HepG2 (cell line): Measurements from ENCODE around the gene CCDC38. TPM values are rescaled to one million over a fixed set of nuclear protein-coding genes. Genes with fewer than 3 reads are reported as not detected.

Source experiments
- MAF1 ChIP-seq: sonication (generic); formaldehyde crosslinking; IDR thresholded peaks from 2 replicates; pipeline ENCODE4 v1.5.0; 2020; ENCODE audit warnings: missing genetic modification reagents, borderline replicate concordance
- MLXIP ChIP-seq: sonication (generic); formaldehyde crosslinking; IDR thresholded peaks from 2 replicates; pipeline ENCODE4 v1.9.0; 2021; ENCODE audit warnings: missing genetic modification reagents, borderline replicate concordance
- PAX8 ChIP-seq: sonication (generic); formaldehyde crosslinking; IDR thresholded peaks from 2 replicates; pipeline ENCODE4 v1.8.0; 2022; ENCODE audit warnings: mild to moderate bottlenecking, missing genetic modification reagents, borderline replicate concordance
- PRDM4 ChIP-seq: sonication (generic); formaldehyde crosslinking; IDR thresholded peaks from 2 replicates; pipeline ENCODE4 v1.9.0; 2021; ENCODE audit warnings: missing genetic modification reagents, borderline replicate concordance
- PTBP1 ChIP-seq: fragments of 200-400 bp; formaldehyde crosslinking; IDR thresholded peaks from 2 replicates; pipeline ENCODE4 v1.6.1; 2018; ENCODE audit warnings: low read length, low read depth; ENCODE audit not compliant: poor library complexity, severe bottlenecking
- RARA ChIP-seq: IDR thresholded peaks from 2 replicates; pipeline ENCODE4 v1.6.1; 2016; ENCODE audit warnings: missing genetic modification reagents, missing compliant biosample characterization
- SP1 ChIP-seq, 2 experiments: fragments of 450-650 bp in 1 of 2; sonication (generic) in 1 of 2; formaldehyde crosslinking in 1 of 2; IDR thresholded peaks; 2 replicates each; pipeline versions ENCODE4 v1.4.0 to v1.6.1; 2016 to 2020; ENCODE audit warnings: missing genetic modification reagents in 1 of 2
- SRSF4 ChIP-seq: fragments of 200-400 bp; formaldehyde crosslinking; IDR thresholded peaks from one replicate; pipeline ENCODE4 v1.6.1; 2018; ENCODE audit warnings: mild to moderate bottlenecking, low read depth, low read length, moderate library complexity; ENCODE audit not compliant: poor library complexity, severe bottlenecking
- ZBTB49 ChIP-seq: sonication (generic); formaldehyde crosslinking; IDR thresholded peaks from 2 replicates; pipeline ENCODE4 v1.4.0; 2020; ENCODE audit warnings: missing genetic modification reagents, borderline replicate concordance
- ZBTB8A ChIP-seq: sonication (generic); formaldehyde crosslinking; IDR thresholded peaks from 2 replicates; pipeline ENCODE4 v1.4.0; 2020; ENCODE audit warnings: mild to moderate bottlenecking, low read depth, missing genetic modification reagents, borderline replicate concordance
- ZNF18 ChIP-seq: sonication (generic); formaldehyde crosslinking; IDR thresholded peaks from 2 replicates; pipeline ENCODE4 v1.8.0; 2022; ENCODE audit warnings: mild to moderate bottlenecking, missing genetic modification reagents; ENCODE audit not compliant: insufficient replicate concordance
- ZNF281 ChIP-seq: sonication (generic); formaldehyde crosslinking; IDR thresholded peaks from 2 replicates; pipeline ENCODE4 v1.4.0; 2020; ENCODE audit warnings: missing genetic modification reagents, borderline replicate concordance
- ZNF557 ChIP-seq: sonication (generic); formaldehyde crosslinking; IDR thresholded peaks from 2 replicates; pipeline ENCODE4 v1.4.0; 2020; ENCODE audit warnings: missing genetic modification reagents
- ZNF776 ChIP-seq: sonication (generic); formaldehyde crosslinking; IDR thresholded peaks from 2 replicates; pipeline ENCODE4 v1.4.0; 2020; ENCODE audit warnings: mild to moderate bottlenecking, missing genetic modification reagents
- ZNF883 ChIP-seq: sonication (generic); formaldehyde crosslinking; IDR thresholded peaks from 2 replicates; pipeline ENCODE4 v1.5.1; 2020; ENCODE audit warnings: mild to moderate bottlenecking, missing genetic modification reagents; ENCODE audit errors: not compliant biosample characterization
- ZSCAN9 ChIP-seq: IDR thresholded peaks from 2 replicates; pipeline ENCODE4 v1.6.1; 2016; ENCODE audit warnings: borderline replicate concordance
- polyA plus RNA-seq, 8 experiments: library from polyadenylated mRNA; depleted of rRNA in 3 of 8; stranded (reverse) in 7 of 8; unstranded in 1 of 8; fragments of >200 nt; fragmentation: Illumina TruSeq in 4 of 8; extraction: Trizol in 4 of 8; gene quantifications; 2 replicates each; pipeline versions ENCODE4 v1.2.1 to v1.2.3, GENCODE V29; 2011 to 2016; ENCODE audit warnings: low read depth in 4 of 8, missing spikeins in 1 of 8, mixed read lengths in 1 of 8; ENCODE audit not compliant: insufficient read depth in 1 of 8
- total RNA-seq, 5 experiments: library from RNA; depleted of rRNA; stranded (reverse); fragments of >200 nt; fragmentation: Illumina TruSeq; extraction: Trizol; gene quantifications; 2 replicates each; pipeline ENCODE4 v1.2.3, GENCODE V29; 2016; ENCODE audit warnings: low read depth in 1 of 5

CCDC38 gene
- total and polyA plus RNA-seq, 2 of the 13 experiments (the other 11 are each of a cell fraction or from before 2014, with no cell fraction given), result 0.24 to 0.32 TPM

GRCh38 chr12:95976416-95976832 lies 34.0 kb upstream of the CCDC38 start (continued):
- no peak for TF ChIP-seq SP1 (IDR thresholded peaks at IDR 0.05)
- no peak for TF ChIP-seq SP1 (CRISPR knock-in tag; IDR thresholded peaks at IDR 0.05)
- TF ChIP-seq ZNF883, result no peak
- peak; percentile 32 for TF ChIP-seq ZNF18 (CRISPR knock-in tag)
- TF ChIP-seq ZBTB49 (CRISPR knock-in tag), result no peak
- no peak for TF ChIP-seq PTBP1
- no peak for TF ChIP-seq PRDM4 (CRISPR knock-in tag)
- TF ChIP-seq ZSCAN9 (CRISPR knock-in tag), result peak; percentile 63; the same call in 1 of the 2 replicates
- TF ChIP-seq RARA (CRISPR knock-in tag), result peak; percentile 91
- no peak for TF ChIP-seq MLXIP (CRISPR knock-in tag)
- TF ChIP-seq PAX8, result no peak
- TF ChIP-seq ZBTB8A (CRISPR knock-in tag), result no peak
- peak; percentile 18; the same call in 1 of the 2 replicates for TF ChIP-seq ZNF281 (CRISPR knock-in tag)
- 0 out of 2 replicates have a peak, but pooled peaks have one; percentile 32 for TF ChIP-seq ZNF557 (CRISPR knock-in tag)
- no peak for TF ChIP-seq ZNF776 (CRISPR knock-in tag)
- no peak for TF ChIP-seq MAF1 (CRISPR knock-in tag)
- TF ChIP-seq SRSF4, result no peak
